Endothelial cell of umbilical vein (primary cell): ENCODE data around the gene CNNM3. TPM values are rescaled to one million over a fixed set of nuclear protein-coding genes. Genes with fewer than 3 reads are reported as not detected.

Experiments used
- BruUV-seq: library from RNA; stranded (reverse); fragments of 400-500 nt; replicated peaks from 2 replicates; lab custom pipeline; 2021; lab: Mats Ljungman, UMichigan
- CTCF ChIA-PET: fragments of 300-600, 350-600 bp; sonication (Branson Sonifier 250); formaldehyde crosslinking; loops from one replicate; lab custom pipeline; 2021; ENCODE audit warnings: antibody characterized with exemption, inconsistent platforms; lab: Charles Lee
- POLR2A ChIA-PET: fragments of 300-600, 350-600 bp; sonication (Branson Sonifier 250); formaldehyde crosslinking; loops from one replicate; lab custom pipeline; 2021; ENCODE audit warnings: antibody characterized with exemption, inconsistent platforms; lab: Charles Lee
- DNase-seq: peaks from one replicate; pipeline ENCODE4 v3.0.0-alpha.2; 2011; ENCODE audit warnings: low read depth, low spot score
- FAIRE-seq: peaks from 2 replicates; lab custom pipeline; 2011; peaks lifted over from hg19 to GRCh38; lab: Jason Lieb, UNC
- H2AFZ ChIP-seq: 2 replicates; pipeline ENCODE4 v1.6.0; 2012; ENCODE audit warnings: low read depth, low read length, control low read depth, inconsistent platforms
- H3K27ac ChIP-seq: 2 replicates; pipeline ENCODE4 v1.5.1; 2011; ENCODE audit warnings: low read depth, mild to moderate bottlenecking, control low read depth, low read length, moderate library complexity; ENCODE audit not compliant: insufficient read depth
- H3K27me3 ChIP-seq, 2 experiments: 2 replicates each; pipeline versions ENCODE4 v1.6.0 to v1.6.1; 2011; ENCODE audit warnings: low read length in 2 of 2, mixed read lengths in 1 of 2; ENCODE audit not compliant: control insufficient read depth in 2 of 2, insufficient read depth in 2 of 2
- H3K36me3 ChIP-seq, 2 experiments: 2 replicates in 1 of 2; 3 replicates in 1 of 2; pipeline ENCODE4 v1.5.1; 2011; ENCODE audit warnings: low read length in 2 of 2, mild to moderate bottlenecking in 1 of 2, moderate library complexity in 1 of 2; ENCODE audit not compliant: control insufficient read depth in 2 of 2, insufficient read depth in 2 of 2; ENCODE audit errors: extremely low read depth in 1 of 2
- H3K4me1 ChIP-seq: 3 replicates; pipeline ENCODE4 v1.5.1; 2011; ENCODE audit warnings: mild to moderate bottlenecking, low read length; ENCODE audit not compliant: control insufficient read depth, insufficient read depth; ENCODE audit errors: extremely low read depth
- H3K4me2 ChIP-seq: 2 replicates; pipeline ENCODE4 v1.6.1; 2011; ENCODE audit warnings: low read length, control low read depth, mixed read lengths; ENCODE audit not compliant: insufficient read depth
- H3K4me3 ChIP-seq, 3 experiments: fragments of 200-600 bp in 1 of 3; sonication (generic), shearing (Covaris generic) in 1 of 3; replicated peaks in 1 of 3; 2 replicates each; pipeline ENCODE4 v1.5.1; 2011 to 2016; ENCODE audit warnings: control low read depth in 3 of 3, low read length in 3 of 3, mild to moderate bottlenecking in 2 of 3, inconsistent platforms in 1 of 3, low read depth in 1 of 3, moderate library complexity in 1 of 3; ENCODE audit not compliant: insufficient read depth in 1 of 3
- H3K79me2 ChIP-seq: 2 replicates; pipeline ENCODE4 v1.6.0; 2012; ENCODE audit warnings: low read length, inconsistent platforms; ENCODE audit not compliant: control insufficient read depth, insufficient read depth
- H3K9ac ChIP-seq: replicated peaks from 2 replicates; pipeline ENCODE3; 2011; ENCODE audit warnings: low read length, control low read depth; ENCODE audit not compliant: insufficient read depth; ENCODE audit errors: extremely low read depth
- H3K9me1 ChIP-seq: replicated peaks from 3 replicates; pipeline ENCODE4 v1.6.0; 2011; ENCODE audit warnings: mild to moderate bottlenecking, low read length; ENCODE audit not compliant: control insufficient read depth, insufficient read depth; ENCODE audit errors: extremely low read depth
- H3K9me3 ChIP-seq: replicated peaks from 2 replicates; pipeline ENCODE4 v1.5.1; 2012; ENCODE audit warnings: low read length, inconsistent platforms; ENCODE audit not compliant: control insufficient read depth, insufficient read depth
- H4K20me1 ChIP-seq: replicated peaks from 2 replicates; pipeline ENCODE3; 2011; ENCODE audit warnings: mild to moderate bottlenecking, low read length; ENCODE audit not compliant: control insufficient read depth, insufficient read depth; ENCODE audit errors: extremely low read depth
- CTCF ChIP-seq, 2 donors: IDR thresholded peaks; 1 replicate in 1 of 2; 2 replicates in 1 of 2; pipeline ENCODE4 v1.5.1; 2011; ENCODE audit warnings: low read length in 2 of 2, mild to moderate bottlenecking in 2 of 2, moderate library complexity in 2 of 2, control low read depth in 1 of 2, inconsistent platforms in 1 of 2, low read depth in 1 of 2; ENCODE audit not compliant: insufficient read depth in 1 of 2; ENCODE audit errors: extremely low read depth in 1 of 2
- EZH2 ChIP-seq: IDR thresholded peaks from 2 replicates; pipeline ENCODE4 v1.6.1; 2012; ENCODE audit warnings: borderline replicate concordance, low read depth, mild to moderate bottlenecking, moderate library complexity, low read length, inconsistent platforms; ENCODE audit not compliant: severe bottlenecking
- FOS ChIP-seq: IDR thresholded peaks from 2 replicates; pipeline ENCODE4 v1.6.1; 2011; ENCODE audit warnings: mild to moderate bottlenecking, low read length, moderate library complexity, borderline replicate concordance; ENCODE audit not compliant: insufficient read depth
- GATA2 ChIP-seq: IDR thresholded peaks from 2 replicates; pipeline ENCODE4 v1.7.0; 2011; ENCODE audit warnings: low read depth, mild to moderate bottlenecking, moderate library complexity, mixed read lengths, low read length; ENCODE audit not compliant: insufficient read length, insufficient read depth
- JUN ChIP-seq: IDR thresholded peaks from 2 replicates; pipeline ENCODE4 v1.6.1; 2011; ENCODE audit warnings: borderline replicate concordance, low read depth; ENCODE audit not compliant: insufficient read length, insufficient read depth
- MAX ChIP-seq: IDR thresholded peaks from 2 replicates; pipeline ENCODE4 v1.6.1; 2011; ENCODE audit not compliant: insufficient read depth, insufficient read length
- MYC ChIP-seq: IDR thresholded peaks from one replicate; pipeline ENCODE4 v1.6.1; 2011; ENCODE audit warnings: mild to moderate bottlenecking, low read depth, low read length
- POLR2A ChIP-seq: IDR thresholded peaks from 2 replicates; pipeline ENCODE4 v1.6.1; 2012; ENCODE audit warnings: low read depth, mild to moderate bottlenecking, control low read depth, low read length
- POLR2AphosphoS5 ChIP-seq: IDR thresholded peaks from 2 replicates; pipeline ENCODE4 v1.6.1; 2012; ENCODE audit warnings: low read depth, mild to moderate bottlenecking, control low read depth, low read length, moderate library complexity; ENCODE audit not compliant: insufficient read depth
- dilution Hi-C: fragments of 300-500 bp; cut with MboI; formaldehyde crosslinking; loops from one replicate; pipeline ENCODE4 v1.15.0; 2019; ENCODE audit warnings: low sequenced_read_pairs; ENCODE audit not compliant: extremely low pct_ligation_motif_present
- intact Hi-C: fragments of 100-400 bp; cut with micrococcal nuclease; formaldehyde crosslinking; loops from one replicate; pipeline ENCODE4 v1.10.0; 2022
- polyA plus RNA-seq, 4 experiments: library from polyadenylated mRNA; depleted of rRNA in 3 of 4; stranded (reverse) in 3 of 4; unstranded in 1 of 4; fragments of >200 nt; gene quantifications; 2 replicates each; pipeline versions ENCODE4 v1.2.1 to v1.2.3, GENCODE V29; 2011 to 2012; ENCODE audit warnings: missing spikeins in 1 of 4
- total RNA-seq: library from RNA; stranded (reverse); gene quantifications from 2 replicates; pipeline ENCODE4 v1.2.3, GENCODE V29; 2021

Gene CNNM3
- total and polyA plus RNA-seq, 2 donors (not counting 3 experiments of a cell fraction or from before 2014, with no cell fraction given) = 13.0 to 14.9 TPM

- dilution Hi-C loops = no loop called here
- Histone ChIP-seq H3K9ac (no peak overlapping the region), H3K4me3 (no peak overlapping the region), H3K4me2 (no peak overlapping the region), H3K9me1 (no peaks in the 10 kb centered on the region), H3K4me1 (peaks cover 9% of the 10 kb centered on the region), H3K36me3 (peaks cover 0 to 27% of the 10 kb centered on the region in 2 experiments), H3K27me3 (no peaks in the 10 kb centered on the region), H3K79me2 (peaks cover 3% of the 10 kb centered on the region), H4K20me1 (no peaks in the 10 kb centered on the region), H3K27ac (no peak overlapping the region), H2AFZ (no peak overlapping the region), H3K9me3 (no peaks in the 10 kb centered on the region)
- TF ChIP-seq FOS (no peak), MAX (no peak), POLR2AphosphoS5 (no peak), POLR2A (no peak), GATA2 (no peak), JUN (no peak), MYC (no peak), EZH2 (no peak), CTCF (IDR thresholded peaks at IDR 0.05; ENCODE audit: extremely low read depth in 1 of 2, insufficient read depth in 1 of 2, low read depth in 1 of 2, low read length in 2 of 2) (no peak)
- no peak for DNase-seq
- no TSS peak for BruUV-seq
- no peak for FAIRE-seq
- ChIA-PET CTCF (interaction anchor here (1.0 to 4.3 kb wide), 8 partner anchors 10 to 253 kb away, joined by 4 to 81 read pairs (median 16); partner anchors contain the start of genes ANKRD36 and SEMA4C), POLR2A (no interaction called here)
- intact Hi-C loops = loop anchor here (2.0 kb wide), 1 partner anchor 98 kb away; the partner anchor contains the start of gene CNNM4
Measured at GRCh38 chr2:96859099-96859649, 43.1 kb downstream of the CNNM3 start.
